GM21390 (cell line): Measurements from ENCODE around the gene AGPAT3.
A peak's percentile ranks its signal among the peaks of the same experiment; 100 is the strongest.
"Not testable (repeated sequence)": the region's sequence is repeated elsewhere in the genome, so short reads cannot be mapped to it uniquely, and the experiment has no call there.

Experiments
- ATAC-seq: cut with Tn5 transposase; IDR thresholded peaks from one replicate; pipeline ENCODE4 v1.9.1; 2021; ENCODE audit not compliant: unreplicated experiment

The AGPAT3 gene

GRCh38 chr21:43834146-43834905 is 30.7 kb upstream of the AGPAT3 start:
- ATAC-seq: no peak

DNA sequence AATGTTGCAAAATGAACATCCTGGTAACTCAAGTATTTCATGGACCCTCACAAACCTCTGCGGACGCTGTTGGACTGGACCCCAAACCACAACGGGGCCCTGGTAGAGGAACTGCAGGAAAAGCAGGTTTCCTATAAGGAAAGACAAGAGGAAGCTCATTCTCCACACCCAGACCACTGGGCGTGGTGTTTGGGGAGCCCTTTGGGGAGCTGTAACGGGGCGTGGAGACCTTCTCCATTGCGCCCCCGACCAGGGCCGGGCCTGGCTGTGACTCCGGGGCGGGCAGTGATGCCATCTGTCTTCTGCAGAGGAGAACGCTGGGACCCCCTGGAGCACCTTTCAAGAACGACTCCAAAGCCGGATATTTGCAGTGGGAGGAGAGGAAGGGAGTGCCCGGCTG is 30.0 kb upstream of the AGPAT3 start:
- ATAC-seq: no peak

DNA sequence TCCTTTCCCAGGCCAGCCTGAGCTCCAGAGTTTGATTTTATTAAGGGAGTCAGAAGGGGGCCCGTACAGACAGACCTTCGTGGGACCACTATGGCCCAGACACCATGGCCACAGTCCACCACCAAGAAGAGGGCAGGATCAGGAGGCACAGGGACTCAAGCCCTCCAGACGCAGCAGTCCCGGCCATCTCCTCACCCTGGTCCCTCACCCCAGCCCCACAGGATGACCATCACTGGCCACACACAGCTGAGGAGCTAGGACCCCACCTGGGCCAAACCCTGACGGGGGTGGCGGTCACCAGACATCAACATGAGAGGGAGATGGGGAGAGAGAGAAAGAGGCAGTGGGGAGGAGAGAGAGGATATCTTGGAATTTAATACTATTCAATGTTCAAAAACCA is 29.2 kb upstream of the AGPAT3 start:
- no peak for ATAC-seq

GRCh38 chr21:43836616-43837015 is 28.4 kb upstream of the AGPAT3 start:
- ATAC-seq: no peak

DNA sequence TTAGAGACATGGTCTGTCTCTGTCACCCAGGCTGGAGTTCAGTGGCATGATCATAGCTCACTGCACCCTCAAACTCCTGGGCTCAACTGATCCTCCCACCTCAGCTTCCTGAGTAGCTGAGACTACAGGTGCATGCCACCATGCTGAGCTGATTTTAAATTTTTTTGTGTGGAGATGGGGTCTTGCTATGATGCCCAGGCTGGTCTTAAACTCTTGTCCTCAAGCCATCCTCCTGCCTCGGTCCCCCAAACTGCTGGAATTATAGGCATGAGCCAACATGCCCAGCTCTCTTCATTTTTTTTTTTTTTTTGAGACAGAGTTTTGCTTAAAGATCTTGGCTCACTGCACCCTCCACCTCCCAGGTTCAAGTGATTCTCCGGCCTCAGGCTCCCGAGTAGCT is 24.8 kb upstream of the AGPAT3 start:
- ATAC-seq: no peak

GRCh38 chr21:43842742-43843141 is 22.3 kb upstream of the AGPAT3 start:
- no peak for ATAC-seq

GRCh38 chr21:43844906-43845305 is 20.1 kb upstream of the AGPAT3 start:
- ATAC-seq: not testable (repeated sequence)

DNA sequence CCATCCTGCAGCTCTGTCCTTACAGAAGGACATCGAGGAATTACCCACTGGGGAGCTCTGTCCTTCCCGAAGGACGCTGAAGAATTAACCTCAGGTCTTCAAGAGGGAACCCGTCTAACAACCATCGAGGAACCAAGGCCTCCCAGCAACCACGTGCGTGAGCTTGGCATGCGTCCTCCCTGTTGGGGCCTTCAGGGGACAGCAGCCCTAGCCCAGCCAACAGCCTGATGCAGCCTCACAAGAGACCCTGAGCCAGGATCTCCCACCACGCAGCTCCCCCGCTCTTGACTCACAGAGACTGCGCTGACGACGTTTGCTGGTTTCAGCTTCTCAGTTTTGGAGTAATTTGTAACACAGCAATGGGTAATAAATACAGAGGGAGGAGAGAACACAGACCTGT is 19.6 kb upstream of the AGPAT3 start:
- ATAC-seq: no peak

GRCh38 chr21:43846430-43846829 is 18.6 kb upstream of the AGPAT3 start:
- no peak for ATAC-seq

DNA sequence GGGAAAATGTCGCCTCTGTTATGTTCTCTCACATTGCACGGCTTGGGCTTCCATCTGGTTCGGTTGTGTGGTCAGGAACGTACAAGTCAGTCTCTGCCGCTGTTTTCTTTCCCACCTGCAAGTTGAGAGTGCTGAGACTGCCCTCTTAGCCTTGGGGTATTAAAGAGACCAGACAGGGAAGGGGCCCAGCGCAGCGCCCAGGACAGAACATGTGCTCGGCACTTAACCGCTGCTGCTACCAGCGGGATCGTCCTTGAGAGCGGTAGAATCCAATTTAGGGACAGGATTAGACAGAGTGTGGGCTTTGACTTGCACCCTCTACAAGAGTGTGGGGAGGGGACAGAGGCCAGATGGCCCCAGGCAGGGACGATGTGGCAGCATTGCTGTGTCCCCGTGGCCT is 17.7 kb upstream of the AGPAT3 start:
- no peak for ATAC-seq

- ATAC-seq: no peak
These were observed 16.3 kb upstream of the AGPAT3 start for GRCh38 chr21:43848771-43849170.

GRCh38 chr21:43849532-43850299 is 15.3 kb upstream of the AGPAT3 start:
- no peak for ATAC-seq

DNA sequence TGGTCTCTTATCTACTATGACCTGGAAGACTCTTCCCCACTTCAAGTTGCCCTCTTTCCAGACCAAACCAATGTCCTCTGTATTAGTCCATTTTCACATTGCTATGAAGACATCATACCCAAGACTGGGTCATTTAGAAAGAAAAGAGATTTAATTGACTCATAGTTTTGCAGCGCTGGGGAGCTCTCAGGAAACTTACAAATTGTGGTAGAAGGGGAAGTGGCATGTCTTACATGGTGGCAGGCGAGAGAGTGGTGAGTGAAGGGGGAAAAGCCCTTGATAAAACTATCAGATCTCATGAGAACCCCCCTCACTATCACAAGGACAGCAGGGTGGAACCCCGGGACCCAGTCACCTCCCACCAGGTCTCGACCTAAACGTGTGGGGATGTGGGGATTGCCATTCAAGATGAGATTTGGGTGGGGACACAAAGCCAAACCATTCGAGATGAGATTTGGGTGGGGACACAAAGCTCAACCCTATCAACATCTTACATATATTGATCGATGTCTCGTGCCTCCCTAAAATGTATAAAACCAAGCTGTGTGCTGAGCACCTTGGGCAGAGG is 14.2 kb upstream of the AGPAT3 start:
- ATAC-seq: no peak

DNA sequence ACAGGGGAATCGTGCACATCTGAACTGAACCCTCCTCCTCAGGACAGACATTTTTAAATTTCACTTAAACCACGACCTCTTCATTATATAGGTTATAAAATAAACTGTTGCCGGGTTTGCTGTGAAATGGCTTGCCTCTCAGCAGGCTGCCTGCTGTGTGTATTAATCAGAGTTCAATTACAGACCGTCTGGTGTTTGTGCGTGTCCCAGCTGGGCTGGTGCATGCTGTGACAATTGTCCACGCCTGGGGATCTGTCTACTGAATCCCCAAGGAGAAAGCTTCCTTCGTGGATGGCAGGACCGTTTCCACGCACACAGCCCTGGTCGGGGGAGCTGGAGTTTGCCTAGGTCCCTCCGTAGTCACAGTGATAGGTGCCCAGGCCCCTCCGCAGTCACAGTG is 13.4 kb upstream of the AGPAT3 start:
- ATAC-seq: no peak

- no peak for ATAC-seq
These were observed 10.9 kb upstream of the AGPAT3 start for GRCh38 chr21:43853851-43854772.

GRCh38 chr21:43854773-43855633 is 10.0 kb upstream of the AGPAT3 start:
- peak; percentile 63 for ATAC-seq

DNA sequence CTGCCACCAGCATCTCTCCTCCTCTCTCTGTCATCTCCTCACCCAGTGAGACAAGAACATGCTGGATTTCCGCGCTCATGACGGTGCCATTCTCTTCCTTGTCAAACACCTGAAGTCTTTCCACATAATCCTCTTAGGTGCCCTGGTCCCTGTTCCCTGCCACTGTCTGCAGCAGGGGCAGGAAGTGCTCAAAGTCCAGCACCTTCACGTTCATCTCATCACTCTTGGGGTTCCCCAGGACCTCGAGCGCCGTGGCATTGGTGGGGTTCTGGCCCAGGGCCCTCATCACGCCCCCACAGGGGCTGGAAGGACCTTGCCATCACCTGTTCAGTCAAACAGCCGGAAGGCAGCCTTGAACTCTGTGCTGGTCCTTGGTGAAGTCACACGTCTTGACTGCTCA is 9.1 kb upstream of the AGPAT3 start:
- ATAC-seq: no peak

DNA sequence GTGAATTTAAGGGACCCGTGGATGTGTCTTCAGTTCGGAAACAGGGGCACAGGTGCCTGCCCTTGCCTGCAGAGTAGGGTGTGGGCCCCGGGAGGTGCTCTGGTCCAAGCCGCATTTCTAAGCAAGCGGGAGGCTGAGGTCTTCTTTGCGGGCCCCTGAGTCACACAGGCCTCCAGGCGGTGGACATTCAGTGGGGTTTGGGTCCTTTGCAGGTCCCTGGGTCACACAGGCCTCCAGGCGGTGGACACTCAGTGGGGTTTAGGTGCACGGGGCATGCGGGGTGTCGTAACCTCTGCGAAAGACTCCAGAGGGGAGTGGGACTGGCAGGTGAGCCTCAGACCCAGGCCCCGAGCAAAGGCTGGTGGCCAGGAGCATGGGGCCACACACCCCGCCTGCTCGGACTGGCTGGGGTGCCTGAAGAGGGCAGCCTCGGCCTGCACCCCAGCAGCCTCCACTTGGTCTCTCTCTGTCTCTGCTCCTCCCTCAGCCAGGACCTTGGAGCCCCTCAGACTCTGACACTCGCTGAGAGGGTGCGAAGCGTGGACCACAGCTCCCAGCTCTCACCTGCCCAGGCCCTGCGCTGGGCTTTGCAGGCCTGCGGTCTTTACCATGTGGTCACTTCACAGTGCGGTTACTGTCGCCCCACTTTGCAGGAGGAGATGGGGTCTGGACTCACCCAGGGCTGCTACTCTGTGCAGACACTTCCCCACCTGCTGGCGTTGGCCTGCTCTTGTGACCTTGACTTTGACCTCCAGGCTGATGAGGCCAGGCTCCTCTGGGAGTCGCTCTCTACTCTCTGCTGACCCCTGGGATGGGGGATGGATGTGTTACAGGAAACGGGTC is 6.0 kb upstream of the AGPAT3 start:
- no peak for ATAC-seq

GRCh38 chr21:43859747-43860214 is 5.2 kb upstream of the AGPAT3 start:
- no peak for ATAC-seq
